Measurements from ENCODE around the gene PPM1F. TPM values are rescaled to one million over a fixed set of nuclear protein-coding genes. Genes with fewer than 3 reads are reported as not detected.

PPM1F gene
- total and polyA plus RNA-seq, 2 donors from 2014 or later, result 13.8 to 42.5 TPM

GRCh38 chr22:21943571-21944448, 8.8 kb downstream of the PPM1F start:
- peaks cover 0 to 37% (median 13%) of the 10 kb centered on the region in 3 donors for H3K4me1 ChIP-seq (ENCODE audit: control insufficient read depth in 2 of 3, insufficient read depth in 2 of 3, low read depth in 1 of 3, low read length in 3 of 3)
- no peak for FAIRE-seq

DNA sequence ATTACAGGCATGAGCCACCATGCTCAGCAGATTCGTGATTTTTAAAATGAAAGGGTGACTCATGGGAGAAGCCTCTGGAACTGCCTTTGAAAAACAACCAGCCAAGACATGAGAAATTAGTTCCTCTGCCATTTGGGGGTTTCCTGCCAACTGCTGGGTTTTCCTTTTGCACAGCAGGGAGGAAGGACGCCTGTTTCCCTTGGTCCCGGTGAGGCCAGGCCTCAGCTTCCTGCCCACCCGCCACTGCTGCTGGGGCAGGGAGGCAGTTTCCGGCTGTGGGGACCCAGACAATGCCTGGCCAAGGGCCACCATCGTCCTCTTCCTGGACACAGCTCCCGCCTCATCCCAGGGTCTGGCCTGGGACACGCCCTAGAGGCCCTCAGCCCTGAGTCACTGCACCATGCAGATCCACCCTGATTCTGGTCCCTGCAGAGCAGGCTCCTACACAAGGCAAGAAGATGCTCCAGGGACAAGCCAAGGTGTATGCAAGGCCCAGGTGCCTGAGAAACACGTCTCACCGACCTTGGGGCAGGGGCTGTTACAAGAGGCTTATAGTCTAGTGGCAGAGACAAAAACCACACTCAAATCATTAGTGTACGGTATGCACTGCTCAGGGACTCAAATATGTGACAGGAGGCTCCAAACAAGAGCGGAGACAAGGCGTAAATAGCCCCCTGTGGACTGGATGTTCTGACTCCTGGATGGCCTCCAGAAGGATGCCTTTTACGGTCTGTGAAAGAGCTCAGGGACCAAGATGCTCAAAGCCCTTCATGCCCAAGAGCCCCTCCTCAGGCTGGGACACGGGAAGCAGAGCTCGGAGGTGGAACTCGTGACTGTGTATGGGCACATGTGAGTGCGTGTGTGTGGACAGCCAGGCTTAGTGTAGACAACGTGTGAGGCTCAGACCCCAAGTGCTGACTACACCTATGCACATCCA, 10.0 kb downstream of the PPM1F start:
- H3K4me1 ChIP-seq (ENCODE audit: control insufficient read depth in 2 of 3, insufficient read depth in 2 of 3, low read depth in 1 of 3, low read length in 3 of 3), result peaks cover 0 to 44% (median 16%) of the 10 kb centered on the region in 3 donors
- no peak for TF ChIP-seq CTCF (IDR thresholded peaks at IDR 0.05; ENCODE audit: borderline replicate concordance, extremely low read depth, insufficient read depth)
- peak overlapping the region; percentile 69 to 80 for H3K27ac ChIP-seq (ENCODE audit: low read depth in 2 of 2, low read length in 2 of 2)
- DNase-seq, result peak in 3 of 5 donors; percentile 23 to 94 (median 57)
- FAIRE-seq, result no peak
- no peak overlapping the region for H3K9ac ChIP-seq (ENCODE audit: low read length in 3 of 3)
- no peaks in the 10 kb centered on the region for H3K27me3 ChIP-seq (ENCODE audit: control insufficient read depth, insufficient read depth, low read length)
- no peaks in the 10 kb centered on the region for H3K9me3 ChIP-seq (ENCODE audit: control insufficient read depth in 2 of 3, insufficient read depth in 1 of 3, low read length in 3 of 3)
- intact Hi-C loops (cut with DNase I), result no loop called here
- H3K36me3 ChIP-seq (ENCODE audit: control insufficient read depth in 2 of 3, insufficient read depth in 3 of 3, low read length in 3 of 3), result peaks cover 3 to 9% (median 8%) of the 10 kb centered on the region in 3 donors
- H3K4me3 ChIP-seq (ENCODE audit: low read length in 3 of 3), result no peak overlapping the region

More at GRCh38 chr22:21943571-21944448, 8.8 kb downstream of the PPM1F start:
- Histone ChIP-seq H3K27ac (ENCODE audit: low read depth in 2 of 2, low read length in 2 of 2) (peak overlapping the region; percentile 41 to 73), H3K9me3 (ENCODE audit: control insufficient read depth in 2 of 3, insufficient read depth in 1 of 3, low read length in 3 of 3) (no peaks in the 10 kb centered on the region), H3K4me3 (ENCODE audit: low read length in 3 of 3) (no peak overlapping the region), H3K36me3 (ENCODE audit: control insufficient read depth in 2 of 3, insufficient read depth in 3 of 3, low read length in 3 of 3) (peaks cover 3 to 9% (median 8%) of the 10 kb centered on the region in 3 donors), H3K27me3 (ENCODE audit: control insufficient read depth, insufficient read depth, low read length) (no peaks in the 10 kb centered on the region), H3K9ac (ENCODE audit: low read length in 3 of 3) (no peak overlapping the region)
- intact Hi-C loops (cut with DNase I), result no loop called here
- DNase-seq, result no peak
- no peak for TF ChIP-seq CTCF (IDR thresholded peaks at IDR 0.05; ENCODE audit: borderline replicate concordance, extremely low read depth, insufficient read depth)

DNA sequence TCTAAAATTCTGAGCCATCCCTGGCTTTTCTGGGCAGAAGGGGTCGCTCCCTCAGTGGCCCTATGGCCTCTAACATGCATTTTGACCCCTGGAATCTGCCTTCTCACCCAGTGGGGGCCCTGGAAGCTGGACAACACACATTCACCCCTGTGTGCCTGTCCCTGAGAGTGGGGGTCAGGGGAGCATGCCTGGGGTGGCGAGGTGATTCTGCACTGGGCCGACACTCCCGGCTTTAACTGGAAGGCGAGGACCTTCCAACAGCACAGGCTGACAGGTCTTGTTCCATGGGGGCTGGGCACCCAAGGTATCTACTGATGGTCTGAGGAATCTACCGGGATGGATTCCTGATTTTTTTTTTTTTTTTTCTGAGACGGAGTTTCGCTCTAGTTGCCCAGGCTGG, 10.7 kb downstream of the PPM1F start:
- Histone ChIP-seq H3K9me3 (ENCODE audit: control insufficient read depth in 2 of 3, insufficient read depth in 1 of 3, low read length in 3 of 3) (no peaks in the 10 kb centered on the region), H3K4me1 (ENCODE audit: control insufficient read depth in 2 of 3, insufficient read depth in 2 of 3, low read depth in 1 of 3, low read length in 3 of 3) (peaks cover 0 to 52% (median 23%) of the 10 kb centered on the region in 3 donors), H3K27me3 (ENCODE audit: control insufficient read depth, insufficient read depth, low read length) (no peaks in the 10 kb centered on the region), H3K9ac (ENCODE audit: low read length in 3 of 3) (no peak overlapping the region), H3K36me3 (ENCODE audit: control insufficient read depth in 2 of 3, insufficient read depth in 3 of 3, low read length in 3 of 3) (peaks cover 3 to 9% (median 8%) of the 10 kb centered on the region in 3 donors), H3K4me3 (ENCODE audit: low read length in 3 of 3) (no peak overlapping the region), H3K27ac (ENCODE audit: low read depth in 2 of 2, low read length in 2 of 2) (peak overlapping the region; percentile 69 to 80)
- no peak for DNase-seq
- FAIRE-seq, result no peak
- no peak for TF ChIP-seq CTCF (IDR thresholded peaks at IDR 0.05; ENCODE audit: borderline replicate concordance, extremely low read depth, insufficient read depth)
- intact Hi-C loops (cut with DNase I), result no loop called here
